ENCODE data around the gene SIK2.

GRCh38 chr11:111644922-111645321 is 42.7 kb downstream of the SIK2 start:
- no peak for TF ChIP-seq EP300 (IDR thresholded peaks at IDR 0.05; ENCODE audit: borderline replicate concordance)
- no peak for TF ChIP-seq REST (IDR thresholded peaks at IDR 0.05; ENCODE audit: low read depth)
- TF ChIP-seq YY1 (IDR thresholded peaks at IDR 0.05; ENCODE audit: low read depth) = no peak
- no peak for TF ChIP-seq TAF1 (IDR thresholded peaks at IDR 0.05; ENCODE audit: low read depth)
- TF ChIP-seq MAX (IDR thresholded peaks at IDR 0.05) = no peak
- no peak for TF ChIP-seq TCF12 (IDR thresholded peaks at IDR 0.05; ENCODE audit: low read depth)
- TF ChIP-seq CEBPB (IDR thresholded peaks at IDR 0.05) = no peak
- no peak for TF ChIP-seq FOXM1 (IDR thresholded peaks at IDR 0.05; ENCODE audit: borderline replicate concordance, low read depth)
- TF ChIP-seq RAD21 (IDR thresholded peaks at IDR 0.05; ENCODE audit: low read depth) = no peak
- no peak for TF ChIP-seq EGR1 (IDR thresholded peaks at IDR 0.05)
- no peak for TF ChIP-seq CREB1 (IDR thresholded peaks at IDR 0.05; ENCODE audit: low read depth)

All from Ishikawa (cell line).